ENCODE results near the gene PARD3.

Gene PARD3

GRCh38 chr10:34697351-34698247, 117.5 kb downstream of the PARD3 start:
- TF ChIP-seq, protein P1, sequence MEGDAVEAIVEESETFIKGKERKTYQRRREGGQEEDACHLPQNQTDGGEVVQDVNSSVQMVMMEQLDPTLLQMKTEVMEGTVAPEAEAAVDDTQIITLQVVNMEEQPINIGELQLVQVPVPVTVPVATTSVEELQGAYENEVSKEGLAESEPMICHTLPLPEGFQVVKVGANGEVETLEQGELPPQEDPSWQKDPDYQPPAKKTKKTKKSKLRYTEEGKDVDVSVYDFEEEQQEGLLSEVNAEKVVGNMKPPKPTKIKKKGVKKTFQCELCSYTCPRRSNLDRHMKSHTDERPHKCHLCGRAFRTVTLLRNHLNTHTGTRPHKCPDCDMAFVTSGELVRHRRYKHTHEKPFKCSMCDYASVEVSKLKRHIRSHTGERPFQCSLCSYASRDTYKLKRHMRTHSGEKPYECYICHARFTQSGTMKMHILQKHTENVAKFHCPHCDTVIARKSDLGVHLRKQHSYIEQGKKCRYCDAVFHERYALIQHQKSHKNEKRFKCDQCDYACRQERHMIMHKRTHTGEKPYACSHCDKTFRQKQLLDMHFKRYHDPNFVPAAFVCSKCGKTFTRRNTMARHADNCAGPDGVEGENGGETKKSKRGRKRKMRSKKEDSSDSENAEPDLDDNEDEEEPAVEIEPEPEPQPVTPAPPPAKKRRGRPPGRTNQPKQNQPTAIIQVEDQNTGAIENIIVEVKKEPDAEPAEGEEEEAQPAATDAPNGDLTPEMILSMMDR (conservative IDR thresholded peaks at IDR 0.05; ENCODE audit: control insufficient read depth, insufficient read depth, low read depth, low read length) = no peak
- no peak overlapping the region for H3K4me3 ChIP-seq (ENCODE audit: control insufficient read depth, low read depth, low read length)
- DNase-seq (ENCODE audit: low read depth) = no peak

DNA sequence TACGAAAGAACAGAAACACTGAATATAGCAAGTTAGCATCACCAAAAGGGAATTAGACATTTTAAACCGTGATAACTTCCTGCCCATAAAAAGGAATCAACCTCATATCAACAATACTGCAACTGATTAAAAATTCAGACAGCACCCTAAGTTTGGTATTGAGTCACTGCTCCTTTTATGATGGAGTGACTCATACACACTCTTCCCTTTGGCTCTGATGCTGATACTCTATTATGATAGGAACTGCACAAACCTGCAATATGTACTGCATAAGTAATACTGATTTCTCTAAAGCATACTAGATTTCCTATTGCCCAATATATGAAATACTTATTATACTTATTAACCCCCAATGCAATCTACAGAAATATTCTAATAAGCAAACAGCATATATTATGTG, 118.7 kb downstream of the PARD3 start:
- TF ChIP-seq, protein P1 (conservative IDR thresholded peaks at IDR 0.05; ENCODE audit: control insufficient read depth, insufficient read depth, low read depth, low read length) = no peak
- H3K4me3 ChIP-seq (ENCODE audit: control insufficient read depth, low read depth, low read length) = no peak overlapping the region
- DNase-seq (ENCODE audit: low read depth) = peak; percentile 77

- no peak for DNase-seq (ENCODE audit: low read depth)
- H3K4me3 ChIP-seq (ENCODE audit: control insufficient read depth, low read depth, low read length) = no peak overlapping the region
- TF ChIP-seq, protein P1 (conservative IDR thresholded peaks at IDR 0.05; ENCODE audit: control insufficient read depth, insufficient read depth, low read depth, low read length) = no peak
These were observed 124.6 kb downstream of the PARD3 start for GRCh38 chr10:34690383-34691049.

GRCh38 chr10:34689053-34689452, 126.0 kb downstream of the PARD3 start:
- TF ChIP-seq, protein P1 (conservative IDR thresholded peaks at IDR 0.05; ENCODE audit: control insufficient read depth, insufficient read depth, low read depth, low read length) = no peak
- peak; percentile 66 for DNase-seq (ENCODE audit: low read depth)
- no peak overlapping the region for H3K4me3 ChIP-seq (ENCODE audit: control insufficient read depth, low read depth, low read length)

DNA sequence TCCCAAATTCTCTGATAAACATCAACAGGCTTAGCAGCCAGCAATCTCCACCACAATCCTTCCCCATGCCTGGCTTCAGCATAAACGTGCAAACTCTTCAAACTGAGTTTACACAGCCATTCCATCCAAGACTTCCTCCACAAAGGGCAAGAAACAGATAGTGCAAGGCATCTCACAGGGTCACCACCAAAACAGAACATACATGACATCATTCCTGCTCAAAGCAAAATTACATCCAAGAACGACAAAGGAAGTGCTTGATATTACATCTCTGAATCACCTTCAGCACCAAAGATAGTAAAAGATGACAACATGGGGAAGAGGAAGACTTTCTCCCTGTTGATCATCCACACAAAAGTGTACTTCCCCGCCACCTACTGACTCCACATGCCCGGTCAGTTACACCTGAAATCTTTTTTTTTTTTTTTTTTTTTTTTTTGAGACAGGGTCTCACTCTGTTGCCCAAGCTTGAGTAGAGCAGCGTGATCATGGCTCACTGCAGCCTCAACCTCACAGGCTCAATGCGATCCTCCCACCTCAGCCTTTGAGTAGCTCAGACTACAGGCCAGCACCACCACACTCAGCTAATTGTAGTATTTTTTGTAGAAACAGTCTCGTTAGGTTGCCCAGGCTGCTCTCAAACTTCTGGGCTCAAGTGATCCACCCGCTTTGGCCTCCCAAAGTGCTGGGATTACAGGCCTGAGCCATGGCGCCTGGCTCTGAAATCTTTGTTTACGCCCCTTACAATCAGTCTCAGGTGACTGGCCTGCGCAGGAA, 127.5 kb downstream of the PARD3 start:
- no peak overlapping the region for H3K4me3 ChIP-seq (ENCODE audit: control insufficient read depth, low read depth, low read length)
- TF ChIP-seq, protein P1 (conservative IDR thresholded peaks at IDR 0.05; ENCODE audit: control insufficient read depth, insufficient read depth, low read depth, low read length) = no peak
- DNase-seq (ENCODE audit: low read depth) = peak; percentile 55

DNA sequence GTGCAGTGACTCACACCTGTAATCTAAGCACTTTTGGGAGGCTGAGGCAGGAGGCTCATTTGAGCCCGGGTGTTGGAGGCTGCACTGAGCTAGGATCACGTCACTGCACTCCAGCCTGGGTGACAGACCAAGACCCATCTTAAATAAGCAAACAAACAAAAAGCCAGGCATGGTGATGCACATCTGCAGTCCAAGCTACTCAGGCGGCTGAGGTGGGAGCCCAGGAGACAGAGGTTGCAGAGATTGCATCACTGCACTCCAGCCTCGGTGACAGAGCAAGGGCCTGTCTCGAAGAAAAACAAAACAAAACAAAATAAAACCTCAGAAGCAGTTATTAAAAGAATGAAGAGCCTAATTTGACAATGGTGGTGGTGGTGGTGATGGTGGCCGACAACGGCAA, 132.5 kb downstream of the PARD3 start:
- TF ChIP-seq, protein P1 (conservative IDR thresholded peaks at IDR 0.05; ENCODE audit: control insufficient read depth, insufficient read depth, low read depth, low read length) = no peak
- no peak for DNase-seq (ENCODE audit: low read depth)

More for the DNA sequence above, 132.5 kb downstream of the PARD3 start:
- H3K4me3 ChIP-seq (ENCODE audit: control insufficient read depth, low read depth, low read length) = no peak overlapping the region

Measured in fibroblast of mammary gland (primary cell).